DOHH2 (cell line): Measurements from ENCODE around the gene RASGRP1.

Source experiments
- H3F3A ChIP-seq: fragments of 200-600 bp; sonication (generic), shearing (Covaris generic); 2 replicates; pipeline ENCODE4 v1.6.0; 2016; ENCODE audit warnings: antibody characterized with exemption, mild to moderate bottlenecking; ENCODE audit not compliant: control insufficient read depth, insufficient read depth
- H3K27ac ChIP-seq: fragments of 200-600 bp; sonication (generic); 2 replicates; pipeline ENCODE4 v1.5.1; 2014; ENCODE audit warnings: low read depth, mild to moderate bottlenecking, low read length, moderate library complexity
- H3K27me3 ChIP-seq: fragments of 200-600 bp; sonication (generic); 2 replicates; pipeline ENCODE4 v1.6.1; 2014; ENCODE audit warnings: mild to moderate bottlenecking, low read length, mixed read lengths; ENCODE audit not compliant: control insufficient read depth
- H3K36me3 ChIP-seq: fragments of 200-600 bp; sonication (generic); 2 replicates; pipeline ENCODE4 v1.6.1; 2014; ENCODE audit warnings: mild to moderate bottlenecking, low read length, moderate library complexity, mixed read lengths; ENCODE audit not compliant: control insufficient read depth
- H3K4me1 ChIP-seq: fragments of 200-600 bp; sonication (generic); 2 replicates; pipeline ENCODE4 v1.6.1; 2014; ENCODE audit warnings: mild to moderate bottlenecking, low read length, mixed read lengths; ENCODE audit not compliant: control insufficient read depth
- H3K4me2 ChIP-seq: fragments of 200-600 bp; sonication (generic); 2 replicates; pipeline ENCODE4 v1.6.0; 2014; ENCODE audit warnings: mild to moderate bottlenecking, low read length, moderate library complexity
- H3K4me3 ChIP-seq: fragments of 200-600 bp; sonication (generic); 2 replicates; pipeline ENCODE4 v1.5.1; 2014; ENCODE audit warnings: mild to moderate bottlenecking, low read length, mixed read lengths
- H3K79me2 ChIP-seq: fragments of 200-600 bp; sonication (generic); 2 replicates; pipeline ENCODE4 v1.6.1; 2014; ENCODE audit warnings: mild to moderate bottlenecking, low read length, mixed read lengths; ENCODE audit not compliant: control insufficient read depth
- H3K9me2 ChIP-seq: fragments of 200-600 bp; sonication (generic); replicated peaks from 2 replicates; pipeline ENCODE4 v1.6.1; 2014; ENCODE audit warnings: mild to moderate bottlenecking, low read length, mixed read lengths; ENCODE audit not compliant: control insufficient read depth
- H3K9me3 ChIP-seq: fragments of 200-600 bp; sonication (generic); 2 replicates; pipeline ENCODE4 v1.6.1; 2014; ENCODE audit warnings: antibody characterized with exemption, low read length, mixed read lengths; ENCODE audit not compliant: control insufficient read depth, insufficient read depth
- H4K20me1 ChIP-seq: fragments of 200-600 bp; sonication (generic); 2 replicates; pipeline ENCODE4 v1.6.0; 2014; ENCODE audit warnings: low read depth, mild to moderate bottlenecking, antibody characterized with exemption, low read length, moderate library complexity; ENCODE audit not compliant: control insufficient read depth, insufficient read depth
- CTCF ChIP-seq: fragments of 200-600 bp; sonication (generic); IDR thresholded peaks from one replicate; pipeline ENCODE4 v1.5.1; 2014; ENCODE audit warnings: antibody characterized with exemption, mild to moderate bottlenecking, low read depth, low read length; ENCODE audit not compliant: poor library complexity, severe bottlenecking
- EZH2phosphoT487 ChIP-seq: fragments of 200-600 bp; sonication (generic); IDR thresholded peaks from 2 replicates; pipeline ENCODE4 v1.6.1; 2017; ENCODE audit warnings: borderline replicate concordance, mild to moderate bottlenecking, antibody characterized with exemption, low read length, moderate library complexity, mixed read lengths

RASGRP1 gene

GRCh38 chr15:38602910-38603670, 38.5 kb upstream of the RASGRP1 start:
- Histone ChIP-seq H3K4me1 (peaks cover 6% of the 10 kb centered on the region; the same call in 1 of the 2 replicates), H3K9me2 (no peaks in the 10 kb centered on the region), H3K27ac (no peak overlapping the region), H3K27me3 (peaks cover 5% of the 10 kb centered on the region; the same call in 1 of the 2 replicates), H3K4me2 (no peak overlapping the region), H3K9me3 (no peaks in the 10 kb centered on the region), H3F3A (no peaks in the 10 kb centered on the region), H3K4me3 (no peak overlapping the region), H4K20me1 (no peaks in the 10 kb centered on the region), H3K36me3 (no peaks in the 10 kb centered on the region), H3K79me2 (no peaks in the 10 kb centered on the region)
- TF ChIP-seq EZH2phosphoT487 (no peak), CTCF (no peak)

- no peaks in the 10 kb centered on the region for H3F3A ChIP-seq
- H3K27ac ChIP-seq, result no peak overlapping the region
- H3K9me3 ChIP-seq, result peaks cover 5% of the 10 kb centered on the region; the same call in 1 of the 2 replicates
- no peak overlapping the region for H3K4me3 ChIP-seq
- H3K79me2 ChIP-seq, result no peaks in the 10 kb centered on the region
- H3K4me1 ChIP-seq, result peaks cover 6% of the 10 kb centered on the region; the same call in 1 of the 2 replicates
- no peak overlapping the region for H3K4me2 ChIP-seq
- no peaks in the 10 kb centered on the region for H3K9me2 ChIP-seq
- no peaks in the 10 kb centered on the region for H3K36me3 ChIP-seq
- H3K27me3 ChIP-seq, result peaks cover 5% of the 10 kb centered on the region; the same call in 1 of the 2 replicates
- no peaks in the 10 kb centered on the region for H4K20me1 ChIP-seq
- TF ChIP-seq EZH2phosphoT487, result no peak
- TF ChIP-seq CTCF, result no peak
Observed at GRCh38 chr15:38600236-38600635, 35.6 kb upstream of the RASGRP1 start.

DNA sequence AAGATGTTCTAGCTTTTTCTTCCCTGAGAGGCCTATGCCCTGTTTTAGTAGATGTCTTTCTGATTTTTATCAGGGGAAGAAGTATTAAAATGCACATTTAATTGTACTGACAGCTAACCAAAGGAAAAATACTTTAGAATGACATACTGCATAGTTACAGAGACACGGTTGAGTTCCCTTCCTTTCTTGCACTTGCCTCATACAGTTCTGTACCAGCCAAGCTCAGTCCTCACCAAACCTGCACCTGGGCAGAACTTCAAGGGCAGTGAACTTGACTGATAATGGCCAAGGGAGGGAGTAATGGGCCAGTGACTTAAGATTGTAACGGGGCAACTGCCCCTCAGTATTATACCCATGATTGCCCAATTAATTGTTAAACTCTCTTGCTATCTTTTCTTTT, 34.1 kb upstream of the RASGRP1 start:
- Histone ChIP-seq H3K36me3 (no peaks in the 10 kb centered on the region), H3K79me2 (no peaks in the 10 kb centered on the region), H3K4me2 (no peak overlapping the region), H3K9me3 (peaks cover 5% of the 10 kb centered on the region; the same call in 1 of the 2 replicates), H3K27ac (no peak overlapping the region), H4K20me1 (no peaks in the 10 kb centered on the region), H3K27me3 (peaks cover 2% of the 10 kb centered on the region; the same call in 1 of the 2 replicates), H3F3A (no peaks in the 10 kb centered on the region), H3K4me3 (no peak overlapping the region), H3K9me2 (no peaks in the 10 kb centered on the region), H3K4me1 (peaks cover 4% of the 10 kb centered on the region; the same call in 1 of the 2 replicates)
- TF ChIP-seq CTCF (no peak), EZH2phosphoT487 (no peak)
